Thoracic aorta (tissue), 2 donors: Measurements from ENCODE around the gene TRIM77. TPM values are rescaled to one million over a fixed set of nuclear protein-coding genes. Genes with fewer than 3 reads are reported as not detected.
"Not testable (repeated sequence)": the region's sequence is repeated elsewhere in the genome, so short reads cannot be mapped to it uniquely, and the experiment has no call there.

Experiments
- ATAC-seq: fragments of 150-250 bp; one replicate; pipeline ENCODE4 v1.8.0; 2017; ENCODE audit warnings: low read depth; ENCODE audit not compliant: insufficient number of reproducible peaks, low FRiP score
- DNase-seq: peaks from one replicate; pipeline ENCODE4 v3.0.0-alpha.2; 2020; ENCODE audit warnings: low spot score
- H3K27ac ChIP-seq, 2 donors: fragments of 200-600 bp; sonication (generic); 1 replicate in 1 of 2; 2 replicates in 1 of 2; pipeline ENCODE4 v1.5.1; 2016; ENCODE audit warnings: mild to moderate bottlenecking in 2 of 2, moderate library complexity in 2 of 2
- H3K27me3 ChIP-seq: fragments of 200-600 bp; sonication (generic); replicated peaks from 2 replicates; pipeline ENCODE4 v1.6.0; 2016; ENCODE audit warnings: mild to moderate bottlenecking; ENCODE audit not compliant: insufficient read depth
- H3K36me3 ChIP-seq: fragments of 200-600 bp; sonication (generic); one replicate; pipeline ENCODE4 v1.5.1; 2016
- H3K4me1 ChIP-seq, 2 donors: fragments of 200-600 bp; sonication (generic); 1 replicate in 1 of 2; 2 replicates in 1 of 2; pipeline versions ENCODE4 v1.5.1 to v1.6.0; 2016; ENCODE audit warnings: low read depth in 2 of 2, mild to moderate bottlenecking in 1 of 2; ENCODE audit not compliant: control insufficient read depth in 1 of 2
- H3K4me3 ChIP-seq: fragments of 200-600 bp; sonication (generic); 2 replicates; pipeline ENCODE4 v1.5.1; 2016; ENCODE audit warnings: mild to moderate bottlenecking
- H3K9me3 ChIP-seq: fragments of 200-600 bp; sonication (generic); 2 replicates; pipeline ENCODE4 v1.5.1; 2016
- total RNA-seq, 2 donors: library from RNA; depleted of rRNA; stranded (reverse); fragments of >200 nt; gene quantifications; one replicate each; pipeline versions ENCODE4 v1.1.0 to v1.2.3, GENCODE V29; 2016
- TF ChIP-seq, protein P1 (sequence below): fragments of 200-600 bp; sonication (generic); IDR thresholded peaks from one replicate; pipeline ENCODE4 v1.5.1; 2019; ENCODE audit warnings: antibody characterized with exemption

Gene TRIM77
- total RNA-seq, 2 donors from 2014 or later, result not detected

GRCh38 chr11:89730215-89730614 is 20.1 kb downstream of the TRIM77 start:
- H3K27ac ChIP-seq, H3K4me3 ChIP-seq, H3K4me1 ChIP-seq, H3K9me3 ChIP-seq, ATAC-seq, H3K36me3 ChIP-seq, H3K27me3 ChIP-seq, DNase-seq: not testable (repeated sequence)

DNA sequence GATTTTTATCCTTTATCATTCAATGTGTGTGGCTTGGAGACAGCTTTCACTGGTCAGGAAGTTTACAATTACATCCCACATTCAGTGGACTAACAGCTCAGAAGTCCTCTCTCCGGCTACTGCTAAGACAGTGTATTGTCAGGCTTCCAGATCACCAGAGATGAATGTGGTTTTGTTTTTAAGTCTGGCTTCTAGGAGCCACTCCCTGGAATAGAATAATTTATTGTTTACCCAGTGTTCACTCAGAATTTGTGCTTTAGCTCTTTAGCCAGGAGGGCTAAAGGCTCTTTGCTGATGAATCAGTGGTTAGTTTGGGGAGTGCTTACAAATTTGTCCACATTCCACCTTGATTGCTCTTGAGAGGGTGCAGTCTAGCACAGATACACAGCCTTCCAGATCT is 26.5 kb downstream of the TRIM77 start:
- H3K4me1 ChIP-seq, result no peaks in the 10 kb centered on the region
- no peak overlapping the region for H3K27ac ChIP-seq
- H3K27me3 ChIP-seq, result no peaks in the 10 kb centered on the region
- TF ChIP-seq, protein P1, sequence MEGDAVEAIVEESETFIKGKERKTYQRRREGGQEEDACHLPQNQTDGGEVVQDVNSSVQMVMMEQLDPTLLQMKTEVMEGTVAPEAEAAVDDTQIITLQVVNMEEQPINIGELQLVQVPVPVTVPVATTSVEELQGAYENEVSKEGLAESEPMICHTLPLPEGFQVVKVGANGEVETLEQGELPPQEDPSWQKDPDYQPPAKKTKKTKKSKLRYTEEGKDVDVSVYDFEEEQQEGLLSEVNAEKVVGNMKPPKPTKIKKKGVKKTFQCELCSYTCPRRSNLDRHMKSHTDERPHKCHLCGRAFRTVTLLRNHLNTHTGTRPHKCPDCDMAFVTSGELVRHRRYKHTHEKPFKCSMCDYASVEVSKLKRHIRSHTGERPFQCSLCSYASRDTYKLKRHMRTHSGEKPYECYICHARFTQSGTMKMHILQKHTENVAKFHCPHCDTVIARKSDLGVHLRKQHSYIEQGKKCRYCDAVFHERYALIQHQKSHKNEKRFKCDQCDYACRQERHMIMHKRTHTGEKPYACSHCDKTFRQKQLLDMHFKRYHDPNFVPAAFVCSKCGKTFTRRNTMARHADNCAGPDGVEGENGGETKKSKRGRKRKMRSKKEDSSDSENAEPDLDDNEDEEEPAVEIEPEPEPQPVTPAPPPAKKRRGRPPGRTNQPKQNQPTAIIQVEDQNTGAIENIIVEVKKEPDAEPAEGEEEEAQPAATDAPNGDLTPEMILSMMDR, result no peak
- H3K4me3 ChIP-seq, result no peak overlapping the region
- ATAC-seq (no peak), DNase-seq (no peak)
- no peaks in the 10 kb centered on the region for H3K36me3 ChIP-seq
- H3K9me3 ChIP-seq, result no peaks in the 10 kb centered on the region

DNA sequence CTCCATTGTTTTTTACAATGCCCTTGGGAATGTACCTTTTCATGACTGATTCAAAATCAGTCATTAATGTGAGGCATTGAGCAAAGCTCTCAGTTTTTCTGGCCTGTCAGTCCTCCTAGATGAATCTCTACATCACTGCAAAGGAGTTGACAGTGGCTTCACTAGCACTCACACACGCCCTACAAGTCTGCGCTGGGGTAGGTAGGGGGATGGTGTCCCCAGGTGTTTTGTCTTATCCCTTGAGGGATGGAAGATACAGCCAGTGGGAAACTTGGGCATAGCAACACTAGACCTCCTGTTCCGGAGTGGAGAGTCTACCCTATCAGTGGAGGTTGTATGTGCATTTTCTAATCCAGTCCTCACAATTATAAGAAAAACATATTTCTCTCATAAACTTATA is 27.0 kb downstream of the TRIM77 start:
- TF ChIP-seq, protein P1, result no peak
- no peak for DNase-seq
- H3K4me3 ChIP-seq, result no peak overlapping the region
- no peaks in the 10 kb centered on the region for H3K27me3 ChIP-seq
- H3K27ac ChIP-seq, result no peak overlapping the region
- no peaks in the 10 kb centered on the region for H3K36me3 ChIP-seq
- no peaks in the 10 kb centered on the region for H3K4me1 ChIP-seq
- ATAC-seq, result no peak
- H3K9me3 ChIP-seq, result no peaks in the 10 kb centered on the region

- not testable (repeated sequence) for ATAC-seq, DNase-seq, H3K27me3 ChIP-seq, H3K9me3 ChIP-seq, H3K27ac ChIP-seq, H3K4me3 ChIP-seq, H3K4me1 ChIP-seq, H3K36me3 ChIP-seq
Measured at GRCh38 chr11:89741406-89741805, 31.3 kb downstream of the TRIM77 start.

GRCh38 chr11:89744158-89744557 is 34.1 kb downstream of the TRIM77 start:
- not testable (repeated sequence) for H3K27me3 ChIP-seq, DNase-seq, H3K4me3 ChIP-seq, H3K4me1 ChIP-seq, H3K9me3 ChIP-seq, H3K36me3 ChIP-seq, ATAC-seq, H3K27ac ChIP-seq

- not testable (repeated sequence) for H3K4me1 ChIP-seq, ATAC-seq, DNase-seq, H3K4me3 ChIP-seq, H3K9me3 ChIP-seq, H3K27ac ChIP-seq, H3K27me3 ChIP-seq, H3K36me3 ChIP-seq
Measured at GRCh38 chr11:89750822-89751221, 40.7 kb downstream of the TRIM77 start.

Other genes starting within 250 kb of the TRIM77 start
- gene NOX4, start 218.9 kb upstream of the TRIM77 start, total RNA-seq, result 100 to 1,000 TPM; 166 to 293 TPM
- gene TRIM49, start 98.3 kb downstream of the TRIM77 start, total RNA-seq, result not detected
- gene TRIM64B, start 168.2 kb downstream of the TRIM77 start, total RNA-seq, result not detected
- gene TRIM49D1, start 211.9 kb downstream of the TRIM77 start, total RNA-seq, result not detected
- not detected for gene TRIM49D2, start 213.8 kb downstream of the TRIM77 start, total RNA-seq